Stomach smooth muscle (tissue), 2 donors: ENCODE results near the gene NDUFA13.

Experiments used
- H3K27ac ChIP-seq: one replicate; pipeline ENCODE4 v1.7.0; 2013; ENCODE audit warnings: mild to moderate bottlenecking, low read length, inconsistent platforms
- H3K27me3 ChIP-seq, 2 donors: one replicate each; pipeline ENCODE4 v1.7.0; 2013; ENCODE audit warnings: low read length in 2 of 2; ENCODE audit not compliant: insufficient read depth in 2 of 2, control insufficient read depth in 1 of 2
- H3K36me3 ChIP-seq, 2 donors: one replicate each; pipeline ENCODE4 v1.7.0; 2013; ENCODE audit warnings: low read length in 2 of 2; ENCODE audit not compliant: control insufficient read depth in 2 of 2, insufficient read depth in 2 of 2
- H3K4me1 ChIP-seq: one replicate; pipeline ENCODE4 v1.7.0; 2013; ENCODE audit warnings: low read length; ENCODE audit not compliant: control insufficient read depth, insufficient read depth
- H3K4me3 ChIP-seq, 2 donors: one replicate each; pipeline ENCODE4 v1.7.0; 2013; ENCODE audit warnings: low read length in 2 of 2
- H3K9ac ChIP-seq, 2 donors: one replicate each; pipeline ENCODE4 v1.7.0; 2013; ENCODE audit warnings: low read length in 2 of 2, mild to moderate bottlenecking in 1 of 2
- H3K9me3 ChIP-seq, 2 donors: one replicate each; pipeline ENCODE4 v1.7.0; 2013; ENCODE audit warnings: low read length in 2 of 2; ENCODE audit not compliant: control insufficient read depth in 2 of 2
- donor health status: healthy.
- donor health status: Pancreatic carcinoma.

The NDUFA13 gene

DNA sequence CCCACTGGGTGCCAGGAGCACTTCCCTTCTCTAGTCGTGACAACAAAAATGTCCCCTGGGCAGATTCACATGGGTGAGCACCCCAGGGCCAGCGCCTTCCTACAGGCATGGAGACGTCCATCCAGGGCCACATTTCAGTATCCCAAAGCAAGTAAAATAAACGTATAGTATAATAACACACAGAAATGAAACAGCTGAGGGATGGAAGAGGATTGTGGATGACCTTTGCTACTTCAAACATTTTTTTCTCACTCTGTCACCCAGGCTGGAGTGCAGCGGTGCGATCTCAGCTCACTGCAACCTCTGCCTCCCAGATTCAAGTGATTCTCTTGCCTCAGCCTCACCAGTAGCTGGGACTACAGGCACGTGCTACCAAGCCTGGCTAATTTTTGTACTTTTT, 50.3 kb downstream of the NDUFA13 start:
- H3K27me3 ChIP-seq, result no peaks in the 10 kb centered on the region

DNA sequence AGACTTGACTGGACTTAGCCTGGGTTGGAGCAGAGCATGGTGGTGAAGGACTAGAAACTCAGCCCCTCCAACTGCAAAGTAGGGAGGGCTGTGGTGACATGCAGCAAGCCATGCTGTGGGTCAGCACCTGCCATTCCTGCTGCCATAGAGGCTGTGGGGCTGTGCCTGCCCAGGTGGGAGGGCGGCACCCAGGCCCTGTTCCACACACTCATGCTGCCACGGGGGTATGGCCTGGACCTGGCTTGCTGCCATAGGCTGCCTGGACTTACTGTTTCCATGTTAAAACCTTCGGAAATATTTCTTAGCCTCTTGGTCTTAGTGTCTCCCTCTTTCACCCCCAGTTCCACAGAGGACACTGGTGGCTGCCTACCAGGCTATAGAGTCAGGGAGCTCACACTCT, 51.4 kb downstream of the NDUFA13 start:
- H3K36me3 ChIP-seq, result no peaks in the 10 kb centered on the region
- no peak overlapping the region for H3K27ac ChIP-seq
- H3K27me3 ChIP-seq, result no peaks in the 10 kb centered on the region
- no peaks in the 10 kb centered on the region for H3K4me1 ChIP-seq
- H3K9ac ChIP-seq, result no peak overlapping the region
- H3K4me3 ChIP-seq, result no peak overlapping the region
- H3K9me3 ChIP-seq, result no peaks in the 10 kb centered on the region

More for the DNA sequence above, 50.3 kb downstream of the NDUFA13 start:
- Histone ChIP-seq H3K4me3 (no peak overlapping the region), H3K27ac (no peak overlapping the region), H3K9ac (no peak overlapping the region), H3K36me3 (no peaks in the 10 kb centered on the region), H3K9me3 (no peaks in the 10 kb centered on the region), H3K4me1 (no peaks in the 10 kb centered on the region)

DNA sequence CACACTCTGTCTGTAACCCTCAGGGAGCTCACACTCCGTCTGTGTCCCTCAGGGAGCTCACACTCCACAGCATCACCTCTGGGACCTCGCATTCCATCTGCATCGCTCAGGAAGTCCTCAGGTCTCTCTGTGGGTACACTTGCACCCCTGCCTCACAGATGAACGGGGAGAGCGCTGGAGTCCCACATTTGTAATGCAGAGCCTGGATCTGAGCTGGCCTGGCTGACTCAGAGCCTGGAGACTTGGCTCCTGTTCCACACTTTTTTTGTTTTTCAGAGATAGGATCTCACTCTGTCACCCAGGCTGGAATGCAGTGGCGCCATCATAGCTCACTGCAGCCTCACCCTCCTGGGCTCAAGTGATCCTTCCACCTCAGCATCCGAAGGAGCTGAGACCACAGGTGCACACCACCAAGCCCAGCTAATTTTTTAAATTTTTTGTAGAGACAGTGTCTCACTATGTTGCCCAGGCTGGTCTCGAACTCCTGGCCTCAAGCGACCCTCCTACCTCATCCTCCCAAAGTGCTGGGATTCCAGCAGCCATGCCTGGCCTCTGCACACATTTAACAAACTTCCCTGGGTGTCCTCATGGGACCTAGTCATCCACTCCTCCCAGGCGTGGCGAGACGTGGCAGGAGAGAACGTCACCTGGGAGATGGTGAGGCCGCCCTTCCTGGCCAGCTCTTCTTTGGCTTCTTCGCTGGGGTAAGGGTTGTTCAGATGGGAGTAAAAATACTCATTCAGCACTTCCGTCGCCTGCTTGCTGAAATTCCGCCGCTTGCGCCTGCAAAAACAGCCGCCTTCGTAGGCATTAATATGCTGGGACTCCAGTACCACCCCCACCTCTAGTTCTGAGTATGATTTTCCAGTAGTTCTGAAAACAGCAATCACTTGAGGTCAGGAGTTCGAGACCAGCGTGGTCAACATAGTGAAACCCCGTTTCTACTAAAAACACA, 53.1 kb downstream of the NDUFA13 start:
- Histone ChIP-seq H3K27ac (no peak overlapping the region), H3K36me3 (no peaks in the 10 kb centered on the region), H3K4me3 (no peak overlapping the region), H3K9ac (no peak overlapping the region), H3K27me3 (no peaks in the 10 kb centered on the region), H3K4me1 (no peaks in the 10 kb centered on the region), H3K9me3 (no peaks in the 10 kb centered on the region)

DNA sequence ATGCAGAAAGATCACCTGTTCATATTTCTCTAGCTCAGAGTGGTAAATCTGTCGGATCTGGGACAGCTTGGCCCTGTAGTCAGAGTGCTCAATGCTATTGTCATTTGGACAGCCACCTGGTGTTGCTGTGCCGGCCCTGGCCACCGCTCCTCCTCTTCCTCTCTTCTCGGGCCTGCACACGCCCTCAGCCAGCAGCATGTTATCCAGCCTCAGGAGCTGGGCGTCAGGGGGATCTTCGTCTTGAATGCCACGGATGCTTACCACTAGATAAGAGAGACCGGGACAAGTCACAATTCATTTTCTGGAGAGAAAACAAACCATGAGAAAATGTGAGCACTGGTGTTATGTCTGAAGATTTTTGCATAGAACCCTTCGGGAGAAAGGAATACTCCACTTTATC, 54.5 kb downstream of the NDUFA13 start:
- Histone ChIP-seq H3K9me3 (no peaks in the 10 kb centered on the region), H3K27me3 (no peaks in the 10 kb centered on the region), H3K36me3 (no peaks in the 10 kb centered on the region), H3K4me3 (no peak overlapping the region), H3K9ac (no peak overlapping the region), H3K27ac (no peak overlapping the region), H3K4me1 (no peaks in the 10 kb centered on the region)

DNA sequence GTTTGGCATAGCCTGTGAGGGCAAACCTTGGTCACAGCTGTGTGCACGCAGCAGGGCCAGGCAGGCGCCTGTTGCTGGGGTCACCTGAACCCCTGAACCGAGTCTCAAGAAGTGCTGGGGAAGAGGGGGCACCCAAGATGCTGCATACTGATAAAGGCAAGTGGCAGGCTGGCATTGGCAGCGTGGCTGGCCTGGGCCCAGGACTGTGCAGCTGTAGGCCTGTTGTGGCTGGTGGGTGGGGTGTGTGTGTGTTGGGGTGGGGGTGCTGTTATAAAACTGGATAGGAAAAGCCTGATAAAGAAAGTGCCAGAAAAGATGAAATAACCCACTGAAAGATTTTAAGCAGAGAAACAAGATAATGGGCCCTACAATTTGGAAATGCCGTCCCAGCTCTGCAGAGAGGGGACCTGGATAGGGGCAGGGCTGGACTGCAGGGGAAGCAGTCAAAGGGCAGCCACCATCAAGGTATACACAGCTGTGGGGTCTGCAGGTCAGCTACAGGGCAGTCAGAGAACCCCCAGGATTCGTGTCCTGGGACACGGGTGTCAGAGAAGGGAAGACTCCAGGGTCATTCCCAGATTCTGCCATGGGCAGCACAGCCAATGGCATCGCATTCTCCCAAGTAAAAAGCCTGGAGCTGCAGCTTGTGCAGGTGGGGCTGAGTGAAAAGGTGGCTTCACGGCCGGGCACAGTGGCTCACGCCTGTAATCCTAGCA, 55.2 kb downstream of the NDUFA13 start:
- H3K36me3 ChIP-seq, result no peaks in the 10 kb centered on the region
- no peaks in the 10 kb centered on the region for H3K9me3 ChIP-seq
- no peak overlapping the region for H3K9ac ChIP-seq
- H3K4me1 ChIP-seq, result no peaks in the 10 kb centered on the region
- no peaks in the 10 kb centered on the region for H3K27me3 ChIP-seq
- H3K27ac ChIP-seq, result no peak overlapping the region
- H3K4me3 ChIP-seq, result no peak overlapping the region

DNA sequence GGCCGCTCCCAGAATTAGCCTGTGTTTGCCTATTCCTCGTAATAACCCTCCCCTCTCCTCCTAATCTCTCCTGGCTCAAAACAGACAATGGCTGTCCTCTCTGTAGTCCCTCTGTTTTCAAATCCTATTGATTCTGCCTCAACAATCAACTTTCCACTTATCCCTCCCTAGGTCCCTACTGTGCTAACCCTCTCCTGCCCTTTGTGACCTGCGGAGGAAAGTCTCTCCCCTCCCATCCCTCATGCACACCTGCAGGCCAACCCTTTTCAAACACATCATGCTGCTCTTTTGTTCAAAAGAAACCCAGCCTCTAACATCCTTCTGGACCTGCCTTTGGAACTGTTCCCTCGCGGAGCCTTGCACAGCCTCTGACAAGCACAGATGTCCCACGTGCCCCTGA, 59.4 kb downstream of the NDUFA13 start:
- no peak overlapping the region for H3K27ac ChIP-seq
- H3K4me3 ChIP-seq, result no peak overlapping the region
- H3K27me3 ChIP-seq, result no peaks in the 10 kb centered on the region
- H3K4me1 ChIP-seq, result no peaks in the 10 kb centered on the region
- H3K9ac ChIP-seq, result no peak overlapping the region
- H3K9me3 ChIP-seq, result no peaks in the 10 kb centered on the region
- H3K36me3 ChIP-seq, result no peaks in the 10 kb centered on the region
